ENCODE results near the gene CCSER1. TPM values are rescaled to one million over a fixed set of nuclear protein-coding genes. Genes with fewer than 3 reads are reported as not detected.

CCSER1 gene
- total RNA-seq, 2 donors from 2014 or later: 1.5 to 2.7 TPM

DNA sequence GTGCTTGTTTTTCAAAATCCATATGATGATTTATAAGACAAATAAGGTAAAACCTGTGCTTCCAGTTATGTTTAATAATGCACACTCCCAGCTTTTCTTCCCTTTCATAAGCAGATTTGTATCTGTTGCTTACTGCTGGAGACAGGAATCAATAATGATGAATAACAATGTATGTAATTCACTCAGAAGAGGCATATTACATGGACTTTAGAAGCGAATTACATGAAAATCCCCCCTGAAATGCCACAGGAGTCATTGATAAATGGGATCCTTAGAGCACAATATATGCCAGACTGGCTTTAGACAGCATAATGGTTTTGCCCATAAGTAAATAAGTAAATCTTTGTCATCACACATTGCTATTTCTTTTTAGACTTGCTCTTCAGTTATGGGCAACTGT, 892.3 kb downstream of the CCSER1 start:
- Histone ChIP-seq H3K36me3 (no peaks in the 10 kb centered on the region), H3K9me3 (no peaks in the 10 kb centered on the region), H3K4me1 (ENCODE audit: control insufficient read depth in 1 of 2, low read depth in 2 of 2) (no peaks in the 10 kb centered on the region), H3K27me3 (replicated peaks; ENCODE audit: insufficient read depth) (no peaks in the 10 kb centered on the region), H3K4me3 (no peak overlapping the region), H3K27ac (no peak overlapping the region)
- DNase-seq (ENCODE audit: low spot score): no peak
- no peak for ATAC-seq (ENCODE audit: insufficient number of reproducible peaks, low FRiP score, low read depth)
- TF ChIP-seq, protein P1, sequence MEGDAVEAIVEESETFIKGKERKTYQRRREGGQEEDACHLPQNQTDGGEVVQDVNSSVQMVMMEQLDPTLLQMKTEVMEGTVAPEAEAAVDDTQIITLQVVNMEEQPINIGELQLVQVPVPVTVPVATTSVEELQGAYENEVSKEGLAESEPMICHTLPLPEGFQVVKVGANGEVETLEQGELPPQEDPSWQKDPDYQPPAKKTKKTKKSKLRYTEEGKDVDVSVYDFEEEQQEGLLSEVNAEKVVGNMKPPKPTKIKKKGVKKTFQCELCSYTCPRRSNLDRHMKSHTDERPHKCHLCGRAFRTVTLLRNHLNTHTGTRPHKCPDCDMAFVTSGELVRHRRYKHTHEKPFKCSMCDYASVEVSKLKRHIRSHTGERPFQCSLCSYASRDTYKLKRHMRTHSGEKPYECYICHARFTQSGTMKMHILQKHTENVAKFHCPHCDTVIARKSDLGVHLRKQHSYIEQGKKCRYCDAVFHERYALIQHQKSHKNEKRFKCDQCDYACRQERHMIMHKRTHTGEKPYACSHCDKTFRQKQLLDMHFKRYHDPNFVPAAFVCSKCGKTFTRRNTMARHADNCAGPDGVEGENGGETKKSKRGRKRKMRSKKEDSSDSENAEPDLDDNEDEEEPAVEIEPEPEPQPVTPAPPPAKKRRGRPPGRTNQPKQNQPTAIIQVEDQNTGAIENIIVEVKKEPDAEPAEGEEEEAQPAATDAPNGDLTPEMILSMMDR (IDR thresholded peaks at IDR 0.05): no peak

DNA sequence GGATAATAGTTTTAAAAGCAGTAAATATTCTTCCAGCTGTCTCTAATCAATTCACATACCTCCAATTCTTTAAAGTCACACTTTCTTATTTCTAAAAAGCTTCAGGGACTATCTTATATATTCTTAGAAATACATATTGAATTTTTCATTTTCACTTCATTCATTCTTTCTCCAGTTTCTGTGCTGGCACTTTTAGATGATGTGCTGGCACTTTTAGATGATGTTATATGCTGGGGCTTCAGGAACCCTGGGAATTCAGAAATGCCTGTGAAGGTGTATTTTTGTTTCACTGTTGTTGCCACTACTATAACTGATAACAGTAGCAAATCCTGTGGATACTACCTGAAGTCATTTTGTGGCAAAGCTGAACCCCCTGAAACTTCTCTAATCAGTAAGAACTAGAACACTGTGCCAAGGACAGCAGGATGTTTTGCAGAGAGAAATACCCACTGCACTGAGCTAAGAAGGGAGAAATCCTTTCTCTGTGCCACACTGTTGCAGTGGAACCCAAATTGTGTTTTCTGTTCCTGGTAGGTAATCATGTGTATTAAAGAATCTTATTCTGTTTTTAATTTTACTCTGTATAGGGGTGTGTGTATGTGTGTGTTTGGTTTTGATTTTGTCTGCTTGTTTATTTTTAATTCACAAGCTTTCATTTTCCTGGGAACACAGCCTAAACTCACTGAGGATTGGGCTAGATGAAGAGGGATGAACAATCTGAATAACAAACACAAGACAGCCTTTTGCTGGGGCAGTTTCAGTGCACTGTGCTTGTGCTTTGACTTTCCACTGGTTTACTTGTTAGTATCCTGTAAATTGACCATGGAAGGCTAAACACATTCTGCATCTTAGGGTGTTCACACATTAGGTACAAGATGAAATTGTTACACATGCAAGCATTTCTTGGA, 898.3 kb downstream of the CCSER1 start:
- Histone ChIP-seq H3K4me3 (no peak overlapping the region), H3K9me3 (no peaks in the 10 kb centered on the region)
- TF ChIP-seq, protein P1 (IDR thresholded peaks at IDR 0.05): no peak

DNA sequence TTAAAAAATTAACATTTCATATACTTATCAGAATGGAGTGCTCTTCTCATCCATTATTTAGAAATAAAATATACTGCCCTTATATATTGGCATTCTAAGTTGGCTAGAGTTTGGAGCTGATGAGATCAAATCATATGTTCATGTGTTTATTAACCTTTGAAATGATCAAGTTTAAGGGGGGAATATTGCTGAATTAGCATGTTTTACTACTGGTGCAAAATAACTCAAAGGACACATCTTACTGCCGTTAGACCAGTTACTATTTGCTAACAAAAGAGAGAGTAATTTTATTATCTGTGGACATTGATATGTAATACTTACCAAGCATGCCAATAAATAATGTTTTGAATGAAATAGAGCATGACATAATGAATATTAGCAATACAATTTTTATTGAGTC, 901.0 kb downstream of the CCSER1 start:
- Histone ChIP-seq H3K4me1 (ENCODE audit: control insufficient read depth in 1 of 2, low read depth in 2 of 2) (no peaks in the 10 kb centered on the region), H3K36me3 (no peaks in the 10 kb centered on the region), H3K4me3 (no peak overlapping the region), H3K9me3 (no peaks in the 10 kb centered on the region), H3K27ac (no peak overlapping the region), H3K27me3 (replicated peaks; ENCODE audit: insufficient read depth) (no peaks in the 10 kb centered on the region)
- DNase-seq (ENCODE audit: low spot score): no peak
- ATAC-seq (ENCODE audit: insufficient number of reproducible peaks, low FRiP score, low read depth): no peak
- TF ChIP-seq, protein P1 (IDR thresholded peaks at IDR 0.05): no peak

More for the DNA sequence above, 898.3 kb downstream of the CCSER1 start:
- ATAC-seq (ENCODE audit: insufficient number of reproducible peaks, low FRiP score, low read depth): no peak
- Histone ChIP-seq H3K36me3 (no peaks in the 10 kb centered on the region), H3K27me3 (replicated peaks; ENCODE audit: insufficient read depth) (no peaks in the 10 kb centered on the region), H3K4me1 (ENCODE audit: control insufficient read depth in 1 of 2, low read depth in 2 of 2) (no peaks in the 10 kb centered on the region), H3K27ac (no peak overlapping the region)
- no peak for DNase-seq (ENCODE audit: low spot score)

DNA sequence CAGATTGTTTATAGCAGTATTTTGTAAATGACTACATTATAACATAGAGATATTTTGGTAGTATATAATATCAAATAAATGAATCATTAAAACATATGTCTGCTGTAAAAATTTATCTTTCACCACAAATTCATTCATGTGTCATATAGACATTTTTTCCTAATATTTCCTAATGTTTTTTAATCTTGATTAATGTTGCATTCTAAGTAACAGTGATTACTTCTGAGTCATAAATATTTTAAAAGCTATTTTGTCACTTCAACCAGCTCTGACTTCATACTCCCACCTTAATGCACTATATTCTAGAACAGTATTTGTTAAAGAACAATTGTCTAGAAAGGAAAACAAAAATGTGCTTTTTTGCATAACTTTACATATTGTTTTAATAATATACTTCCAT, 904.6 kb downstream of the CCSER1 start:
- Histone ChIP-seq H3K4me3 (no peak overlapping the region), H3K4me1 (ENCODE audit: control insufficient read depth in 1 of 2, low read depth in 2 of 2) (no peaks in the 10 kb centered on the region), H3K27me3 (replicated peaks; ENCODE audit: insufficient read depth) (no peaks in the 10 kb centered on the region), H3K27ac (no peak overlapping the region), H3K36me3 (no peaks in the 10 kb centered on the region), H3K9me3 (no peaks in the 10 kb centered on the region)
- DNase-seq (ENCODE audit: low spot score) (no peak), ATAC-seq (ENCODE audit: insufficient number of reproducible peaks, low FRiP score, low read depth) (no peak)
- TF ChIP-seq, protein P1 (IDR thresholded peaks at IDR 0.05): no peak

DNA sequence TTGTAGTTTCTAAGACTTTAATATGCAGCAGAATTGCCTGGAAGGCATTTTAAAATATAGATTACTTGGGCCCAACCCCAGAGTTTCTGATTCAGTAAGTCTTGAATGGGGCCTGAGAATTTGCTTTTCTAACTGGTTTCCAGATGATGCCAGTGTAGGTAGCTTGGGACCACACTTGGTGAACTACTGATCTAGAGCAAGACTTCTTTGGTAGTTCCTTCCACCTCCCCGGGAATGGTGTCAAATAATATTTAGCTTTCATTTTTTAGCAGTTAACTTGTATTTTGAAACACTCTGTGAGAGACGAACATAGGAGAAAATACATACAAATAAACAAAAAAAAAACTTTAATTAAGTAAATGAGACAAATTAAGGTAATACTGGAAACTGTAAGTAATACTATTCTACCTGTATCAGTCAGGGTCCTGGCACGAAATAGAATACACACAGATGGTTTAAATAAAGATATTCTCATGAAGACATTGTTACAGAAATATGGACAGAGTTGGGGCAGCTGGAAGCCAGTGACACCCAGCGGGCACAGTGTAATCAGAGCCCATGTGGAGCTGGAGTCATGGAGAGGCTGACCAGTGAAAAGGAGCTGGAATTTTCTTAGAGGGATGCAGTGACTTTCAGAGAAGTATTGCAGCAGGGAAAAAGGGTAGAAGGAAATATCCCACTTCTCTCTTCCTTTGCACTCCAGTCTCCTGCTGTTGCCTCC, 905.7 kb downstream of the CCSER1 start:
- ATAC-seq (ENCODE audit: insufficient number of reproducible peaks, low FRiP score, low read depth) (no peak), DNase-seq (ENCODE audit: low spot score) (no peak)
- TF ChIP-seq, protein P1 (IDR thresholded peaks at IDR 0.05): no peak
- Histone ChIP-seq H3K27me3 (replicated peaks; ENCODE audit: insufficient read depth) (no peaks in the 10 kb centered on the region), H3K27ac (no peak overlapping the region), H3K4me1 (ENCODE audit: control insufficient read depth in 1 of 2, low read depth in 2 of 2) (no peaks in the 10 kb centered on the region), H3K9me3 (no peaks in the 10 kb centered on the region), H3K36me3 (no peaks in the 10 kb centered on the region), H3K4me3 (no peak overlapping the region)

Measured in thoracic aorta (tissue), 2 donors.